ENCODE measurements around the gene SNRNP48.

SNRNP48 gene

DNA sequence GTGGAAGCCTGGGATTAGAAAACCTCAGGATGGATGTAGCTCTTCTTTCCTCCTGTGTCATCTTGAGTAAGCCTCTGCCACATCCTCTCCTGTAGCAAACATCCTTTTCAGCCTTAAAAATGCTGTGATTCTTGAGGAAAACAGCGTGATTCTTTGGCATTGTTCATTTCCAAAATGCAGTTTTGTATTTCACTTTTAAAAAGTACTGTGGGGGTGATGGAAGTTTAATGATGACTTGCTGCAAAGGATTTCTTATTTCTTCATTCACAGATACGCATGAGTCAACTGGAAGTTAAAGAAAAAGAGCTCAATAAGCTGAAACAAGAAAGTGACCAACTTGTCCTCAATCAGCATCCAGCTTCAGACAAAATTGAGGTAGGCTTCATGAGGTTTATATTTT is 23.9 kb upstream of the SNRNP48 start:
- H3K9me3 Mint-ChIP-seq, result no peaks in the 10 kb centered on the region
- H3K4me1 Mint-ChIP-seq, result no peaks in the 10 kb centered on the region
- no peak overlapping the region for H3K27ac Mint-ChIP-seq (ENCODE audit: low read depth)
- no peak for DNase-seq (ENCODE audit: low spot score in 2 of 2)
- H3K27me3 Mint-ChIP-seq, result peaks cover 94% of the 10 kb centered on the region
- H3K36me3 Mint-ChIP-seq (ENCODE audit: insufficient read depth), result no peaks in the 10 kb centered on the region
- no peak for ATAC-seq (replicated peaks; ENCODE audit: extremely low read depth, poor library complexity, severe bottlenecking)
- no peak overlapping the region for H3K4me3 Mint-ChIP-seq

GRCh38 chr6:7566617-7567173 is 23.3 kb upstream of the SNRNP48 start:
- H3K27me3 Mint-ChIP-seq, result peaks cover 89% of the 10 kb centered on the region
- H3K4me3 Mint-ChIP-seq, result no peak overlapping the region
- ATAC-seq (replicated peaks; ENCODE audit: extremely low read depth, poor library complexity, severe bottlenecking) (no peak), DNase-seq (ENCODE audit: low spot score in 2 of 2) (no peak)
- H3K36me3 Mint-ChIP-seq (ENCODE audit: insufficient read depth), result no peaks in the 10 kb centered on the region
- H3K4me1 Mint-ChIP-seq, result no peaks in the 10 kb centered on the region
- no peak overlapping the region for H3K27ac Mint-ChIP-seq (ENCODE audit: low read depth)
- no peaks in the 10 kb centered on the region for H3K9me3 Mint-ChIP-seq

DNA sequence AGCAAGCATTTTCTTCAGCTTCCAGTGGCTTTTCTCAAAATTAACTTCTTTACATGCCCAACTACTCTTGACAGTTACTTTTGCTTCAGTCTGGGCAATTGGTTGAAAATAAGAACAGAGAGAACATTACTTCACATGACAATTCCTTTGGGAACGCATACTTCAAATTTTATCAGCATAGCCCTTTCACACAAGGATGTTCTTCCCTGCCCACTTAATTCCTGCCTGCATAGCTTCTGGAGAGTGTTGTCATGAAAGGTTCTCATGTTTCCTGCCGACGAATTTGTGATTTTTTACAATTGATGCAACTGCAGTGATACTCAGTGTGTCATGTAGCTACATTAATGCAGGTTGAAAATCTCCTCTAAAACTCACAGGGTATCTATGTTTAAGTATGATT is 22.0 kb upstream of the SNRNP48 start:
- H3K9me3 Mint-ChIP-seq, result no peaks in the 10 kb centered on the region
- no peak overlapping the region for H3K27ac Mint-ChIP-seq (ENCODE audit: low read depth)
- H3K27me3 Mint-ChIP-seq, result peaks cover 90% of the 10 kb centered on the region
- no peaks in the 10 kb centered on the region for H3K36me3 Mint-ChIP-seq (ENCODE audit: insufficient read depth)
- ATAC-seq (replicated peaks; ENCODE audit: extremely low read depth, poor library complexity, severe bottlenecking) (no peak), DNase-seq (ENCODE audit: low spot score in 2 of 2) (no peak)
- no peak overlapping the region for H3K4me3 Mint-ChIP-seq
- H3K4me1 Mint-ChIP-seq, result no peaks in the 10 kb centered on the region

- no peaks in the 10 kb centered on the region for H3K9me3 Mint-ChIP-seq
- no peaks in the 10 kb centered on the region for H3K36me3 Mint-ChIP-seq (ENCODE audit: insufficient read depth)
- ATAC-seq (replicated peaks; ENCODE audit: extremely low read depth, poor library complexity, severe bottlenecking), result no peak
- H3K27me3 Mint-ChIP-seq, result peaks cover 90% of the 10 kb centered on the region
- H3K4me1 Mint-ChIP-seq, result no peaks in the 10 kb centered on the region
- H3K27ac Mint-ChIP-seq (ENCODE audit: low read depth), result no peak overlapping the region
- no peak overlapping the region for H3K4me3 Mint-ChIP-seq
- no peak for DNase-seq (ENCODE audit: low spot score in 2 of 2)
Observed at GRCh38 chr6:7569082-7569481, 20.9 kb upstream of the SNRNP48 start.

DNA sequence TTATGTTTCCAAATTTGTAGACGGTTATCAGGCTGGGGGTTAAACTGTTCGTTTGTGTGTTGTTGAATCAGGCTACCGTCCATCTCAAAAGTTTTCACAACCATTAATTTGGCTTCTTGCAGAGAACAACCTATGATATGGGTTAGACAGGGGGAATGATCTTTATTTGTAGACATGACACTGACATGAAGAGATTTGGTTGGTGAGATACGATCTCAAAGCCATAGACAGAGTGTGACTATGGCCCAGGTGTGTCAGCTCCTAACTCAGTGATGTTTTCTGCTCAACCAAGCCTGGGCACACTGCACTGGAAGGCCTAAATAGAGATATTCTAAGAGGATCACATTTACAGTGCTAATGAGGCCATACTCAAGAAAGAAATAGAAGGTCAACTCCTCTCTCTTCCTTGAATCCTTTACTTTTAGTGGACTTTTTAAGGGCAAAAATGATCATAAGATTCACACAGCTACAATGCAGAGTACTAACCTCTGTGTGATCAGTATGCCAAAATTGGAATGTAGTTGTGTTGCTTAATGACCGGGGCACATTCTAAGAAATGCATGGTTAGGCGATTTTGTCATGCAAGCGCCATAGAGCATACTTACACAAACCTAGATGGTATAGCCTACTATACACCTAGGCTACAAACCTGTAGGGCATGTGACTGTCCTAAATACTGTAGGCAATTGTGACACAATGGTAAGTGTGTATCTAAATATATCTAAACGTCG is 17.6 kb upstream of the SNRNP48 start:
- DNase-seq (ENCODE audit: low spot score in 2 of 2) (no peak), ATAC-seq (replicated peaks; ENCODE audit: extremely low read depth, poor library complexity, severe bottlenecking) (no peak)
- Mint-ChIP-seq H3K27ac (ENCODE audit: low read depth) (no peak overlapping the region), H3K27me3 (peaks cover 78% of the 10 kb centered on the region), H3K36me3 (ENCODE audit: insufficient read depth) (no peaks in the 10 kb centered on the region), H3K4me3 (no peak overlapping the region), H3K4me1 (no peaks in the 10 kb centered on the region), H3K9me3 (no peaks in the 10 kb centered on the region)

DNA sequence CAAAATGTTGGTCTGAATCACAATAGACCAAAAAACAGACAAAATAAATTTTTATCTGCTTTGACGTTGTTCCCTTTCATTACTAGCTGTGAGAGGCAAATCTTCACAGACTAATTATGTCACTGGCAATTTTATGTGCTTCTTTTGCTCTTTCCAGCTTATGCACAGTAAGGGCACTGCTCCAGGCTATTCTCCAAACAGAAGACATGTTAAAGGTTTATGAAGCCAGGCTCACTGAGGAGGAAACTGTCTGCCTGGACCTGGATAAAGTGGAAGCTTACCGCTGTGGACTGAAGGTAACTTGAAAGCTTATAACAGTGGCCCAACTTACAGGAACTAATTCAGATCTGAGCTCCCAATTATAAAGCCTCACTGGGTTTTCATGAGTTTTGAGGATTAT is 15.5 kb upstream of the SNRNP48 start:
- Mint-ChIP-seq H3K9me3 (no peaks in the 10 kb centered on the region), H3K4me3 (no peak overlapping the region), H3K36me3 (ENCODE audit: insufficient read depth) (no peaks in the 10 kb centered on the region), H3K27ac (ENCODE audit: low read depth) (no peak overlapping the region), H3K4me1 (no peaks in the 10 kb centered on the region), H3K27me3 (peaks cover 66% of the 10 kb centered on the region)
- DNase-seq (ENCODE audit: low spot score in 2 of 2) (no peak), ATAC-seq (replicated peaks; ENCODE audit: extremely low read depth, poor library complexity, severe bottlenecking) (no peak)

- no peak overlapping the region for H3K27ac Mint-ChIP-seq (ENCODE audit: low read depth)
- ATAC-seq (replicated peaks; ENCODE audit: extremely low read depth, poor library complexity, severe bottlenecking), result no peak
- no peaks in the 10 kb centered on the region for H3K36me3 Mint-ChIP-seq (ENCODE audit: insufficient read depth)
- DNase-seq (ENCODE audit: low spot score in 2 of 2), result no peak
- H3K4me1 Mint-ChIP-seq, result no peaks in the 10 kb centered on the region
- no peak overlapping the region for H3K4me3 Mint-ChIP-seq
- no peaks in the 10 kb centered on the region for H3K9me3 Mint-ChIP-seq
- peaks cover 45% of the 10 kb centered on the region for H3K27me3 Mint-ChIP-seq
Observed at GRCh38 chr6:7578516-7578915, 11.5 kb upstream of the SNRNP48 start.

- H3K27me3 Mint-ChIP-seq, result peaks cover 41% of the 10 kb centered on the region
- ATAC-seq (replicated peaks; ENCODE audit: extremely low read depth, poor library complexity, severe bottlenecking) (no peak), DNase-seq (ENCODE audit: low spot score in 2 of 2) (no peak)
- H3K4me1 Mint-ChIP-seq, result no peaks in the 10 kb centered on the region
- no peak overlapping the region for H3K4me3 Mint-ChIP-seq
- H3K27ac Mint-ChIP-seq (ENCODE audit: low read depth), result no peak overlapping the region
- no peaks in the 10 kb centered on the region for H3K9me3 Mint-ChIP-seq
- H3K36me3 Mint-ChIP-seq (ENCODE audit: insufficient read depth), result no peaks in the 10 kb centered on the region
Observed at GRCh38 chr6:7578931-7579330, 11.1 kb upstream of the SNRNP48 start.

GRCh38 chr6:7579851-7580250 is 10.1 kb upstream of the SNRNP48 start:
- Mint-ChIP-seq H3K4me1 (no peaks in the 10 kb centered on the region), H3K9me3 (no peaks in the 10 kb centered on the region), H3K27me3 (peaks cover 41% of the 10 kb centered on the region), H3K27ac (ENCODE audit: low read depth) (no peak overlapping the region), H3K4me3 (no peak overlapping the region), H3K36me3 (ENCODE audit: insufficient read depth) (no peaks in the 10 kb centered on the region)
- ATAC-seq (replicated peaks; ENCODE audit: extremely low read depth, poor library complexity, severe bottlenecking) (no peak), DNase-seq (ENCODE audit: low spot score in 2 of 2) (no peak)

DNA sequence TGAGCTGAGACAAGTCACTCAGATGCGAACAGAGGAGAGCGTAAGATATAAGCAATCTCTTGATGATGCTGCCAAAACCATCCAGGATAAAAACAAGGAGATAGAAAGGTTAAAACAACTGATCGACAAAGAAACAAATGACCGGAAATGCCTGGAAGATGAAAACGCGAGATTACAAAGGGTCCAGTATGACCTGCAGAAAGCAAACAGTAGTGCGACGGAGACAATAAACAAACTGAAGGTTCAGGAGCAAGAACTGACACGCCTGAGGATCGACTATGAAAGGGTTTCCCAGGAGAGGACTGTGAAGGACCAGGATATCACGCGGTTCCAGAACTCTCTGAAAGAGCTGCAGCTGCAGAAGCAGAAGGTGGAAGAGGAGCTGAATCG is 9.5 kb upstream of the SNRNP48 start:
- no peak overlapping the region for H3K27ac Mint-ChIP-seq (ENCODE audit: low read depth)
- ATAC-seq (replicated peaks; ENCODE audit: extremely low read depth, poor library complexity, severe bottlenecking) (no peak), DNase-seq (ENCODE audit: low spot score in 2 of 2) (no peak)
- no peak overlapping the region for H3K4me3 Mint-ChIP-seq
- no peaks in the 10 kb centered on the region for H3K36me3 Mint-ChIP-seq (ENCODE audit: insufficient read depth)
- H3K9me3 Mint-ChIP-seq, result no peaks in the 10 kb centered on the region
- no peaks in the 10 kb centered on the region for H3K4me1 Mint-ChIP-seq
- peaks cover 37% of the 10 kb centered on the region for H3K27me3 Mint-ChIP-seq

GRCh38 chr6:7580927-7581618 is 8.9 kb upstream of the SNRNP48 start:
- peaks cover 32% of the 10 kb centered on the region for H3K27me3 Mint-ChIP-seq
- no peaks in the 10 kb centered on the region for H3K36me3 Mint-ChIP-seq (ENCODE audit: insufficient read depth)
- no peaks in the 10 kb centered on the region for H3K9me3 Mint-ChIP-seq
- no peak overlapping the region for H3K27ac Mint-ChIP-seq (ENCODE audit: low read depth)
- no peak for ATAC-seq (replicated peaks; ENCODE audit: extremely low read depth, poor library complexity, severe bottlenecking)
- H3K4me3 Mint-ChIP-seq, result no peak overlapping the region
- DNase-seq (ENCODE audit: low spot score in 2 of 2), result no peak
- no peaks in the 10 kb centered on the region for H3K4me1 Mint-ChIP-seq

DNA sequence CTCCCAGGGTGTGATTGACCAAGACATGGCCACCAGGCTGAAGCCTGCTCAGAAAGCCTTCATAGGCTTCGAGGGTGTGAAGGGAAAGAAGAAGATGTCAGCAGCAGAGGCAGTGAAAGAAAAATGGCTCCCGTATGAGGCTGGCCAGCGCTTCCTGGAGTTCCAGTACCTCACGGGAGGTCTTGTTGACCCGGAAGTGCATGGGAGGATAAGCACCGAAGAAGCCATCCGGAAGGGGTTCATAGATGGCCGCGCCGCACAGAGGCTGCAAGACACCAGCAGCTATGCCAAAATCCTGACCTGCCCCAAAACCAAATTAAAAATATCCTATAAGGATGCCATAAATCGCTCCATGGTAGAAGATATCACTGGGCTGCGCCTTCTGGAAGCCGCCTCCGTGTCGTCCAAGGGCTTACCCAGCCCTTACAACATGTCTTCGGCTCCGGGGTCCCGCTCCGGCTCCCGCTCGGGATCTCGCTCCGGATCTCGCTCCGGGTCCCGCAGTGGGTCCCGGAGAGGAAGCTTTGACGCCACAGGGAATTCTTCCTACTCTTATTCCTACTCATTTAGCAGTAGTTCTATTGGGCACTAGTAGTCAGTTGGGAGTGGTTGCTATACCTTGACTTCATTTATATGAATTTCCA is 4.6 kb upstream of the SNRNP48 start:
- H3K4me1 Mint-ChIP-seq, result peaks cover 12% of the 10 kb centered on the region
- DNase-seq (ENCODE audit: low spot score in 2 of 2), result no peak
- no peaks in the 10 kb centered on the region for H3K9me3 Mint-ChIP-seq
- ATAC-seq (replicated peaks; ENCODE audit: extremely low read depth, poor library complexity, severe bottlenecking), result no peak
- no peak overlapping the region for H3K4me3 Mint-ChIP-seq
- H3K27me3 Mint-ChIP-seq, result peaks cover 22% of the 10 kb centered on the region
- H3K27ac Mint-ChIP-seq (ENCODE audit: low read depth), result no peak overlapping the region
- H3K36me3 Mint-ChIP-seq (ENCODE audit: insufficient read depth), result peaks cover 6% of the 10 kb centered on the region

- no peak for ATAC-seq (replicated peaks; ENCODE audit: extremely low read depth, poor library complexity, severe bottlenecking)
- DNase-seq (ENCODE audit: low spot score in 2 of 2), result no peak
- Mint-ChIP-seq H3K4me1 (peaks cover 33% of the 10 kb centered on the region), H3K36me3 (ENCODE audit: insufficient read depth) (peaks cover 8% of the 10 kb centered on the region), H3K27ac (ENCODE audit: low read depth) (no peak overlapping the region), H3K4me3 (no peak overlapping the region), H3K27me3 (peaks cover 16% of the 10 kb centered on the region), H3K9me3 (no peaks in the 10 kb centered on the region)
Observed at GRCh38 chr6:7587631-7588100, 2.3 kb upstream of the SNRNP48 start.

All from central memory CD8-positive, alpha-beta T cell (primary cell).